ENCODE data around the gene FLRT2.

The FLRT2 gene

DNA sequence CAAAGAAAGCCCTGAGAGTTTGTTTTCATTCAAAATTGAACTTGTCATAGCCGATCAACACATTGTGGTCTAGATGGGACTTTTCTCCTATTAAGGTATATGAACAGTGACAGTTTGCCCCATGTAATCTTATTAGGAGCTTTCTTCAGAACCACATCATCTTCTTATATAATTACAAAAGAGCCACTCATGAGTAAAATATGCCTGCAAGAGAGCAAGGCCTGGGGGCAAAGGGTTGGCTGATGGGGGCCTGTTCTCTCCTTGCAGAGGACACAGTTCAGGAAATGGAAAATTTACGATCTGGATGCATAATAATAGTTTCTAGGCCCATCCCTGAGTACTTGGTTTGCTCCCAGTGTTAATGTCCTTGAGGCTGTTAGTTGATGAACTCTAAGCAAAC lies 87.8 kb downstream of the FLRT2 start:
- TF ChIP-seq TCF12 (IDR thresholded peaks at IDR 0.05; ENCODE audit: low read depth) (no peak), NFIC (IDR thresholded peaks at IDR 0.05) (no peak), ZBTB7A (IDR thresholded peaks at IDR 0.05; ENCODE audit: low read depth) (no peak), CREB1 (IDR thresholded peaks at IDR 0.05; ENCODE audit: low read depth) (no peak), EGR1 (IDR thresholded peaks at IDR 0.05) (no peak), YY1 (IDR thresholded peaks at IDR 0.05; ENCODE audit: low read depth) (no peak), CEBPB (IDR thresholded peaks at IDR 0.05) (no peak), FOXM1 (IDR thresholded peaks at IDR 0.05; ENCODE audit: borderline replicate concordance, low read depth) (no peak), TAF1 (IDR thresholded peaks at IDR 0.05; ENCODE audit: low read depth) (no peak), TEAD4 (IDR thresholded peaks at IDR 0.05) (no peak), RAD21 (IDR thresholded peaks at IDR 0.05; ENCODE audit: low read depth) (no peak), EP300 (IDR thresholded peaks at IDR 0.05; ENCODE audit: borderline replicate concordance) (no peak)
- TF ChIP-seq, protein P1, sequence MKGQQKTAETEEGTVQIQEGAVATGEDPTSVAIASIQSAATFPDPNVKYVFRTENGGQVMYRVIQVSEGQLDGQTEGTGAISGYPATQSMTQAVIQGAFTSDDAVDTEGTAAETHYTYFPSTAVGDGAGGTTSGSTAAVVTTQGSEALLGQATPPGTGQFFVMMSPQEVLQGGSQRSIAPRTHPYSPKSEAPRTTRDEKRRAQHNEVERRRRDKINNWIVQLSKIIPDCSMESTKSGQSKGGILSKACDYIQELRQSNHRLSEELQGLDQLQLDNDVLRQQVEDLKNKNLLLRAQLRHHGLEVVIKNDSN (IDR thresholded peaks at IDR 0.05): no peak
- TF ChIP-seq, protein P2, sequence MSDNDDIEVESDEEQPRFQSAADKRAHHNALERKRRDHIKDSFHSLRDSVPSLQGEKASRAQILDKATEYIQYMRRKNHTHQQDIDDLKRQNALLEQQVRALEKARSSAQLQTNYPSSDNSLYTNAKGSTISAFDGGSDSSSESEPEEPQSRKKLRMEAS (IDR thresholded peaks at IDR 0.05): no peak
- TF ChIP-seq, protein P3, sequence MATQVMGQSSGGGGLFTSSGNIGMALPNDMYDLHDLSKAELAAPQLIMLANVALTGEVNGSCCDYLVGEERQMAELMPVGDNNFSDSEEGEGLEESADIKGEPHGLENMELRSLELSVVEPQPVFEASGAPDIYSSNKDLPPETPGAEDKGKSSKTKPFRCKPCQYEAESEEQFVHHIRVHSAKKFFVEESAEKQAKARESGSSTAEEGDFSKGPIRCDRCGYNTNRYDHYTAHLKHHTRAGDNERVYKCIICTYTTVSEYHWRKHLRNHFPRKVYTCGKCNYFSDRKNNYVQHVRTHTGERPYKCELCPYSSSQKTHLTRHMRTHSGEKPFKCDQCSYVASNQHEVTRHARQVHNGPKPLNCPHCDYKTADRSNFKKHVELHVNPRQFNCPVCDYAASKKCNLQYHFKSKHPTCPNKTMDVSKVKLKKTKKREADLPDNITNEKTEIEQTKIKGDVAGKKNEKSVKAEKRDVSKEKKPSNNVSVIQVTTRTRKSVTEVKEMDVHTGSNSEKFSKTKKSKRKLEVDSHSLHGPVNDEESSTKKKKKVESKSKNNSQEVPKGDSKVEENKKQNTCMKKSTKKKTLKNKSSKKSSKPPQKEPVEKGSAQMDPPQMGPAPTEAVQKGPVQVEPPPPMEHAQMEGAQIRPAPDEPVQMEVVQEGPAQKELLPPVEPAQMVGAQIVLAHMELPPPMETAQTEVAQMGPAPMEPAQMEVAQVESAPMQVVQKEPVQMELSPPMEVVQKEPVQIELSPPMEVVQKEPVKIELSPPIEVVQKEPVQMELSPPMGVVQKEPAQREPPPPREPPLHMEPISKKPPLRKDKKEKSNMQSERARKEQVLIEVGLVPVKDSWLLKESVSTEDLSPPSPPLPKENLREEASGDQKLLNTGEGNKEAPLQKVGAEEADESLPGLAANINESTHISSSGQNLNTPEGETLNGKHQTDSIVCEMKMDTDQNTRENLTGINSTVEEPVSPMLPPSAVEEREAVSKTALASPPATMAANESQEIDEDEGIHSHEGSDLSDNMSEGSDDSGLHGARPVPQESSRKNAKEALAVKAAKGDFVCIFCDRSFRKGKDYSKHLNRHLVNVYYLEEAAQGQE (IDR thresholded peaks at IDR 0.05; ENCODE audit: low read depth): no peak

DNA sequence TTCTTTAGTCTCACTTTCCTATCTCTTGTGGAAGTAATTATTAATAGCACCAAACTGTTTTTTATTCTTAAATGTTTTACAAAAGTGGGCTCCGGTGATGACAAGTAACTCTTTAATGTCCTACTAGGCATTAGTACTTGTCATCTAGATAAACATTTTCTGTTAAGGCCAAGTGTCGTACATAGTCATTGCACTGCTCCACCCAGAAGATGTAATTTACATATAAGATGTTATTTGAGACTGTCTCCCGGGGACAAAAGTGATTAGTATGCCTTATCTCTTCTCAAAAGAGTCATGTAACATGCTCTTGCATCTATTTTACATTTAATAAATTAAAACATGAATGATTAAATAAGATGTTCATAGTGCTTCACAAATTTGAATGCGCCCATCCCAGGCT lies 88.4 kb downstream of the FLRT2 start:
- TF ChIP-seq CEBPB (IDR thresholded peaks at IDR 0.05) (no peak), ZBTB7A (IDR thresholded peaks at IDR 0.05; ENCODE audit: low read depth) (no peak), TCF12 (IDR thresholded peaks at IDR 0.05; ENCODE audit: low read depth) (no peak), TAF1 (IDR thresholded peaks at IDR 0.05; ENCODE audit: low read depth) (no peak), YY1 (IDR thresholded peaks at IDR 0.05; ENCODE audit: low read depth) (no peak), RAD21 (IDR thresholded peaks at IDR 0.05; ENCODE audit: low read depth) (no peak), EP300 (IDR thresholded peaks at IDR 0.05; ENCODE audit: borderline replicate concordance) (no peak), TEAD4 (IDR thresholded peaks at IDR 0.05) (no peak), FOXM1 (IDR thresholded peaks at IDR 0.05; ENCODE audit: borderline replicate concordance, low read depth) (no peak), EGR1 (IDR thresholded peaks at IDR 0.05) (no peak), NFIC (IDR thresholded peaks at IDR 0.05) (no peak), CREB1 (IDR thresholded peaks at IDR 0.05; ENCODE audit: low read depth) (no peak)
- TF ChIP-seq, protein P2 (IDR thresholded peaks at IDR 0.05): no peak
- TF ChIP-seq, protein P3 (IDR thresholded peaks at IDR 0.05; ENCODE audit: low read depth): no peak
- TF ChIP-seq, protein P1 (IDR thresholded peaks at IDR 0.05): no peak

DNA sequence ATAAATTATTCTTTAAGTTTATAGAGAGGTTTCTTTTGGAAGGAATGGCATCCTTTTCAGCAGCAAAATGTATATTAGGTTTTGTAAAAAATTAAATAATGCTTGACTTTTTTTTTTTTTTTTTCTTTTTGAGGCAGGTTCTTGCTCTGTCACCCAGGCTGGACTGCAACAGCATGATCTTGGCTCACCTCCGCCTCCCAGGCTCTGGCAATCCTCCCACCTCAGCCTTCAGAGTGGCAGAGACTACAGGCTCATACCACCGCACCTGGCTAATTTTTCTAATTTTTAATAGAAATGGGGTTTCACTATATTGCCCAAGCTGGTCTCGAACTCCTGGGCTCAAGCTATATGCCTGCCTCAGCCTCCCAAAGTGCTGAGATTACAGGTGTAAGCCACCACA lies 89.0 kb downstream of the FLRT2 start:
- no peak for TF ChIP-seq NFIC (IDR thresholded peaks at IDR 0.05)
- TF ChIP-seq EGR1 (IDR thresholded peaks at IDR 0.05): no peak
- TF ChIP-seq ZBTB7A (IDR thresholded peaks at IDR 0.05; ENCODE audit: low read depth): no peak
- no peak for TF ChIP-seq EP300 (IDR thresholded peaks at IDR 0.05; ENCODE audit: borderline replicate concordance)
- TF ChIP-seq RAD21 (IDR thresholded peaks at IDR 0.05; ENCODE audit: low read depth): no peak
- TF ChIP-seq, protein P1 (IDR thresholded peaks at IDR 0.05): no peak
- TF ChIP-seq, protein P2 (IDR thresholded peaks at IDR 0.05): no peak
- TF ChIP-seq TCF12 (IDR thresholded peaks at IDR 0.05; ENCODE audit: low read depth): no peak
- TF ChIP-seq YY1 (IDR thresholded peaks at IDR 0.05; ENCODE audit: low read depth): no peak
- TF ChIP-seq CREB1 (IDR thresholded peaks at IDR 0.05; ENCODE audit: low read depth): no peak
- TF ChIP-seq, protein P3 (IDR thresholded peaks at IDR 0.05; ENCODE audit: low read depth): no peak
- no peak for TF ChIP-seq TEAD4 (IDR thresholded peaks at IDR 0.05)
- TF ChIP-seq FOXM1 (IDR thresholded peaks at IDR 0.05; ENCODE audit: borderline replicate concordance, low read depth): no peak
- no peak for TF ChIP-seq TAF1 (IDR thresholded peaks at IDR 0.05; ENCODE audit: low read depth)
- TF ChIP-seq CEBPB (IDR thresholded peaks at IDR 0.05): no peak

Measured in Ishikawa (cell line).